Measurements from ENCODE around the gene MESP1. TPM values are rescaled to one million over a fixed set of nuclear protein-coding genes. Genes with fewer than 3 reads are reported as not detected.

The MESP1 gene
- total and polyA plus RNA-seq, 2 of the 13 experiments (the other 11 are each of a cell fraction or from before 2014, with no cell fraction given), result not detected

DNA sequence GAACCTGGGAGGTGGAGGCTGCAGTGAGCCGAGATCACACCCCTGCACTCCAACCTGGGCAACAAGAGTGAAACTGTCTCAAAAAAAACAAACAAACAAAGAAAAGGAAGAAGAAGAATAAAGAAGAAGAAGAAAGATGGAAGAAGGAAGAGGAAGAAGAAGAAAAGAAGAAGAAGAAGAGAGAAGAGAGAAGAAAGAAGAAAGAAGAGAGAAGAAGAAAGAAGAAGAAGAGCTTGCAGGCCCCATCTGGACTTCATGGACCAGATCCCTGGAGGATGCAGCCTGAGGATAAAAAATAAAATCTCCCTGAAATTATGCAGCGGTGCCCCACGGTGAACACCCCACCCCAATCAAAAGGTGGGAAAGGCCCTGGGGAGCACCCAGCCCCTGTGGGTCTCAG is 8.8 kb upstream of the MESP1 start:
- H3K4me2 ChIP-seq (ENCODE audit: low read depth, low read length), result no peak overlapping the region
- TF ChIP-seq, protein P1, sequence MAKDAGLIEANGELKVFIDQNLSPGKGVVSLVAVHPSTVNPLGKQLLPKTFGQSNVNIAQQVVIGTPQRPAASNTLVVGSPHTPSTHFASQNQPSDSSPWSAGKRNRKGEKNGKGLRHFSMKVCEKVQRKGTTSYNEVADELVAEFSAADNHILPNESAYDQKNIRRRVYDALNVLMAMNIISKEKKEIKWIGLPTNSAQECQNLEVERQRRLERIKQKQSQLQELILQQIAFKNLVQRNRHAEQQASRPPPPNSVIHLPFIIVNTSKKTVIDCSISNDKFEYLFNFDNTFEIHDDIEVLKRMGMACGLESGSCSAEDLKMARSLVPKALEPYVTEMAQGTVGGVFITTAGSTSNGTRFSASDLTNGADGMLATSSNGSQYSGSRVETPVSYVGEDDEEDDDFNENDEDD (CRISPR knock-in tag; IDR thresholded peaks at IDR 0.05; ENCODE audit: borderline replicate concordance), result no peak
- TF ChIP-seq MAFG (CRISPR knock-in tag; IDR thresholded peaks at IDR 0.05) (no peak), ZNF580 (CRISPR knock-in tag; IDR thresholded peaks at IDR 0.05; ENCODE audit: borderline replicate concordance, low read depth) (no peak), HNRNPLL (IDR thresholded peaks at IDR 0.05; ENCODE audit: low read depth, low read length, poor library complexity, severe bottlenecking) (no peak), ZNF652 (CRISPR knock-in tag; IDR thresholded peaks at IDR 0.05; ENCODE audit: borderline replicate concordance, low read depth) (no peak), RFXANK (CRISPR knock-in tag; IDR thresholded peaks at IDR 0.05) (no peak), ZBTB21 (CRISPR knock-in tag; IDR thresholded peaks at IDR 0.05) (no peak), FOSL1 (CRISPR knock-in tag; IDR thresholded peaks at IDR 0.05; ENCODE audit: borderline replicate concordance) (no peak), ZNF10 (CRISPR knock-in tag; IDR thresholded peaks at IDR 0.05; ENCODE audit: borderline replicate concordance, low read depth) (no peak), RARA (CRISPR knock-in tag; IDR thresholded peaks at IDR 0.05) (no peak), XRCC5 (optimal IDR thresholded peaks at IDR 0.05; ENCODE audit: low read length) (no peak), ZFP37 (CRISPR knock-in tag; IDR thresholded peaks at IDR 0.05; ENCODE audit: borderline replicate concordance) (no peak), MED1 (CRISPR knock-in tag; IDR thresholded peaks at IDR 0.05) (no peak), SMARCE1 (IDR thresholded peaks at IDR 0.05; ENCODE audit: borderline replicate concordance) (no peak), ZNF589 (CRISPR knock-in tag; conservative IDR thresholded peaks at IDR 0.05) (no peak), MED13 (CRISPR knock-in tag; IDR thresholded peaks at IDR 0.05) (no peak), ZIK1 (CRISPR knock-in tag; IDR thresholded peaks at IDR 0.05; ENCODE audit: borderline replicate concordance, low read depth) (no peak)
- TF ChIP-seq, protein P2, sequence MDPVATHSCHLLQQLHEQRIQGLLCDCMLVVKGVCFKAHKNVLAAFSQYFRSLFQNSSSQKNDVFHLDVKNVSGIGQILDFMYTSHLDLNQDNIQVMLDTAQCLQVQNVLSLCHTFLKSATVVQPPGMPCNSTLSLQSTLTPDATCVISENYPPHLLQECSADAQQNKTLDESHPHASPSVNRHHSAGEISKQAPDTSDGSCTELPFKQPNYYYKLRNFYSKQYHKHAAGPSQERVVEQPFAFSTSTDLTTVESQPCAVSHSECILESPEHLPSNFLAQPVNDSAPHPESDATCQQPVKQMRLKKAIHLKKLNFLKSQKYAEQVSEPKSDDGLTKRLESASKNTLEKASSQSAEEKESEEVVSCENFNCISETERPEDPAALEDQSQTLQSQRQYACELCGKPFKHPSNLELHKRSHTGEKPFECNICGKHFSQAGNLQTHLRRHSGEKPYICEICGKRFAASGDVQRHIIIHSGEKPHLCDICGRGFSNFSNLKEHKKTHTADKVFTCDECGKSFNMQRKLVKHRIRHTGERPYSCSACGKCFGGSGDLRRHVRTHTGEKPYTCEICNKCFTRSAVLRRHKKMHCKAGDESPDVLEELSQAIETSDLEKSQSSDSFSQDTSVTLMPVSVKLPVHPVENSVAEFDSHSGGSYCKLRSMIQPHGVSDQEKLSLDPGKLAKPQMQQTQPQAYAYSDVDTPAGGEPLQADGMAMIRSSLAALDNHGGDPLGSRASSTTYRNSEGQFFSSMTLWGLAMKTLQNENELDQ (CRISPR knock-in tag; IDR thresholded peaks at IDR 0.05; ENCODE audit: borderline replicate concordance), result no peak
- TF ChIP-seq, protein P3, sequence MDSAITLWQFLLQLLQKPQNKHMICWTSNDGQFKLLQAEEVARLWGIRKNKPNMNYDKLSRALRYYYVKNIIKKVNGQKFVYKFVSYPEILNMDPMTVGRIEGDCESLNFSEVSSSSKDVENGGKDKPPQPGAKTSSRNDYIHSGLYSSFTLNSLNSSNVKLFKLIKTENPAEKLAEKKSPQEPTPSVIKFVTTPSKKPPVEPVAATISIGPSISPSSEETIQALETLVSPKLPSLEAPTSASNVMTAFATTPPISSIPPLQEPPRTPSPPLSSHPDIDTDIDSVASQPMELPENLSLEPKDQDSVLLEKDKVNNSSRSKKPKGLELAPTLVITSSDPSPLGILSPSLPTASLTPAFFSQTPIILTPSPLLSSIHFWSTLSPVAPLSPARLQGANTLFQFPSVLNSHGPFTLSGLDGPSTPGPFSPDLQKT (CRISPR knock-in tag; IDR thresholded peaks at IDR 0.05; ENCODE audit: borderline replicate concordance), result no peak
- TF ChIP-seq, protein P4, sequence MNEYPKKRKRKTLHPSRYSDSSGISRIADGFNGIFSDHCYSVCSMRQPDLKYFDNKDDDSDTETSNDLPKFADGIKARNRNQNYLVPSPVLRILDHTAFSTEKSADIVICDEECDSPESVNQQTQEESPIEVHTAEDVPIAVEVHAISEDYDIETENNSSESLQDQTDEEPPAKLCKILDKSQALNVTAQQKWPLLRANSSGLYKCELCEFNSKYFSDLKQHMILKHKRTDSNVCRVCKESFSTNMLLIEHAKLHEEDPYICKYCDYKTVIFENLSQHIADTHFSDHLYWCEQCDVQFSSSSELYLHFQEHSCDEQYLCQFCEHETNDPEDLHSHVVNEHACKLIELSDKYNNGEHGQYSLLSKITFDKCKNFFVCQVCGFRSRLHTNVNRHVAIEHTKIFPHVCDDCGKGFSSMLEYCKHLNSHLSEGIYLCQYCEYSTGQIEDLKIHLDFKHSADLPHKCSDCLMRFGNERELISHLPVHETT (CRISPR knock-in tag; conservative IDR thresholded peaks at IDR 0.05), result no peak
- ATAC-seq, result no peak
- no peaks in the 10 kb centered on the region for H3K36me3 ChIP-seq (replicated peaks in 1 of 2; ENCODE audit: control insufficient read depth in 1 of 2, insufficient read depth in 2 of 2, low read length in 2 of 2)
- H3K4me3 ChIP-seq (replicated peaks in 1 of 3; ENCODE audit: insufficient read depth in 1 of 3, low read depth in 2 of 3, low read length in 3 of 3), result no peak overlapping the region
- no peak overlapping the region for H3K9ac ChIP-seq (ENCODE audit: insufficient read depth, low read depth, low read length)
- in situ Hi-C loops (cut with HindIII; ENCODE audit: extremely low pct_ligation_motif_present, low pct_unique_long_range_greater_than_20kb) (loop anchor here (5.0 kb wide), 1 partner anchor 117 kb away; no protein-coding TSS in a partner anchor), intact Hi-C loops (cut with micrococcal nuclease; ENCODE audit: unreplicated experiment) (loop anchor here (1.0 to 5.0 kb wide), 2 partner anchors 52 to 128 kb away; partner anchors contain the start of gene ANPEP)
- peaks cover 9 to 18% of the 10 kb centered on the region in 2 experiments for H3K27me3 ChIP-seq (ENCODE audit: control insufficient read depth in 1 of 2, insufficient read depth in 2 of 2, low read length in 2 of 2)
- no peaks in the 10 kb centered on the region for H4K20me1 ChIP-seq (ENCODE audit: insufficient read depth, low read length)
- ChIA-PET CTCF (ENCODE audit: low intra/inter-chr PET ratio, low total read pairs) (interaction anchor here (1.7 kb wide), 1 partner anchor 115 kb away, joined by 44 read pairs; no protein-coding TSS in a partner anchor), POLR2A (interaction anchor here (1.5 to 1.9 kb wide), 2 partner anchors 42 to 115 kb away, joined by 3 to 8 read pairs; no protein-coding TSS in a partner anchor)
- no peak overlapping the region for H2AFZ ChIP-seq (ENCODE audit: low read length)
- H3K9me3 ChIP-seq (ENCODE audit: low read length), result no peaks in the 10 kb centered on the region
- H3K79me2 ChIP-seq (ENCODE audit: insufficient read depth, low read length), result no peaks in the 10 kb centered on the region
- FAIRE-seq, result no peak
- no peak for DNase-seq (ENCODE audit: low spot score)
- 49% methylated on average over 3 of the region's 3 CpGs for WGBS (ENCODE audit: low lambda C conversion rate)
- no peak overlapping the region for H3K27ac ChIP-seq (ENCODE audit: extremely low read length, insufficient read depth, low read length)
- BruUV-seq (replicated peaks), result no TSS peak
- H3K4me1 ChIP-seq (ENCODE audit: insufficient read depth, low read length), result peaks cover 58% of the 10 kb centered on the region

Measured in HepG2 (cell line).